Measurements from ENCODE around the gene SV2C.
"Not testable (repeated sequence)": the region's sequence is repeated elsewhere in the genome, so short reads cannot be mapped to it uniquely, and the experiment has no call there.

Gene SV2C

GRCh38 chr5:76356887-76357286 lies 273.7 kb downstream of the SV2C start:
- DNase-seq: no peak

DNA sequence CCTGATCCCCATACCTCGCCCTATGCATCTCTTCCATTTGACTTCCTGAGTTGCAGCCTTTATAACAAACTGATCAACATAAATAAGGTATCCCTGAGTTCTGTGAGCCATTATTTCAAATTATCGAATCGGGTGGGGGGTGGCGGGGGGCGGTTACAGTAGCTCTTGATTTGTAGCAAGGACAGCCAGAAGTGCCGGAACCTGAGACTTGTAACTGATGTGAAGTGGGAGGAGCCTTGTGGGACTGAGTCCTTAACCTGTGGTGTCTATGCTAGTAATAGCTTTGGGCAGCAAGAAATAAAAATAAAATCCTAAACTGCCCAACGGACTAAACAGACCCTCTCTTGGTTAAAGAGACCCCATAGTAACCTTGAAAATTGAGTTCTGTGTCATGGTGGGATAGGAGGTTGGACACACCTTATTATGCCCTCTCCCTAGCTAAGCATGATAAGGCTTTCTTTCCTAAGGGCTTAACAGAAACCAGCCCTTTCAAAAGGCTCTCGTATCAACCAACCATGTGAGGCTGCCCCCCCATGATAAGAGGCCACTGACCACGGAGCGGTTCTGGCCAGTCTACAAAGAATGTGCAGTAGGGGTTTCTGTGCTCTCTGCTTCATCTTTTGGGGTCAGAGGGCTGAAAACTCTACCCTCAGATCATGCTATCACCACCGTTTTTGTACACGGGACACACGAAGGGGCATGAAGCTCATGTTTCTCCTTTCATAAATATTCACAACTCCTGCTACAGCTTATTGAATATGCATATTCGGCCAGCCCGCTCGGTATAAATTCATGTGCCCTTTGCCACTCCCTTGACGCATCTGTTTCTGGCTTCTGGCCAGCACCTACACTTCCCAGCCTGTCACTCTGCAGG lies 280.4 kb downstream of the SV2C start:
- DNase-seq: no peak

DNA sequence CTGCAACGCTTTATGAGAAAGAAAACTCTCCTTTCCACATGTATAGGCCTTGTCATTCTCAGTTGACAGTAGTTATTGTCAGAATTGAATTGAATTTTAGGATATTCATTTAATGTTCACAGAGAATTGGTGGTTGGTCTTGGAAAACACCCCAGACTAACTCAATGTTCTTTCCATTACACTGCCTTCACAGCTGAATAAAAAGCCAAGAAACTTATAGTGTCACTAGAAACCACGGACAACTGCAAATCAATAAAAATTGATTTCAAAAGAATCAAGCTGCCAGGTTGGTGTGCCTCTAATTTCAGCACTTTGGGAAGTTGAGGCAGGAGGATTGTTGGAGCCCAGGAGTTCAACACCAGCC lies 281.0 kb downstream of the SV2C start:
- DNase-seq: no peak

- DNase-seq: no peak
Observed at GRCh38 chr5:76365561-76365960, 282.4 kb downstream of the SV2C start.

- no peak for DNase-seq
Observed at GRCh38 chr5:76366596-76366995, 283.4 kb downstream of the SV2C start.

- no peak for DNase-seq
Observed at GRCh38 chr5:76367623-76368371, 284.6 kb downstream of the SV2C start.

DNA sequence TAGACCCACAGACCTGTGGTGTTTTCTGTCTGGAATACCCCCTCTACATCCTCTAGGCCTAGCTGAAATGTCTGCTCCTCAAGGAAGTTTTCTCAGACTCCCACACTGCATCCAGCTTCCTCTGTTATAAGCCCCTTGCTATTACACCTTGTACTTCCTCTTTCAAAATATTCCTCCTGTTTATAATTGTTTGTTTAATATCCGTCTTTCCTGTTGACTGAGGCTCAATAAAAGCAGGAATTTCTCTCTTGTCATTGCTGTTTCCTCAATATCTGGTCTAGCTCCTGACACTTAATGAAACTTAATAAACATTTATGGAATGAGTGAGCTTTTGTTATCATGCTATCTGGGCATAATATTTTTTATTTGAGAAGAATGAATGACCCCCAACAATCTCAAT lies 285.8 kb downstream of the SV2C start:
- no peak for DNase-seq

- not testable (repeated sequence) for DNase-seq
Observed at GRCh38 chr5:76369668-76370067, 286.5 kb downstream of the SV2C start.

GRCh38 chr5:76371960-76372322 lies 288.8 kb downstream of the SV2C start:
- no peak for DNase-seq

GRCh38 chr5:76372323-76373054 lies 289.3 kb downstream of the SV2C start:
- no peak for DNase-seq

GRCh38 chr5:76376148-76376865 lies 293.1 kb downstream of the SV2C start:
- DNase-seq: no peak

- no peak for DNase-seq
Observed at GRCh38 chr5:76376866-76377230, 293.7 kb downstream of the SV2C start.

- DNase-seq: no peak
Observed at GRCh38 chr5:76378355-76378754, 295.2 kb downstream of the SV2C start.

DNA sequence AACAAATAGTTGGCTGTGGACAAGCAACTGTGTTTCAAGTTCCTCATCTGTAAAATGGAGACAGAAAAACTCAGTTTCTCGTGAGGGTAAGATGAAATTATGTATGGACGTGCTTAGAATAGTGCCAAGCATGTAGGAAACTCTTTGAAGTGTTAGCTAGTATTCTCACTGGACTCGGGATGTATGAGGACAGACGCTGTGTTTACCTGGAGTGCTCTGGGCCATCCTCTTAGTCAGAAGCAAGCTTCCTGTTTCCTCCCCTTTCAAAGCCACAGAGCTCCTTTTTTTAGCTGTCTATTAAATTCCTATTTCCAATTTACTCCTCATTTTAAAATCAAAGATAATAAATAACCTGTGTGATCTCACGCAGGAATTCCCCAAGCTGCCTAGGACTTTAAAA lies 296.1 kb downstream of the SV2C start:
- DNase-seq: no peak

- no peak for DNase-seq
Observed at GRCh38 chr5:76379855-76380254, 296.7 kb downstream of the SV2C start.

- DNase-seq: no peak
Observed at GRCh38 chr5:76380346-76381066, 297.3 kb downstream of the SV2C start.

GRCh38 chr5:76383126-76383832 lies 300.1 kb downstream of the SV2C start:
- no peak for DNase-seq

DNA sequence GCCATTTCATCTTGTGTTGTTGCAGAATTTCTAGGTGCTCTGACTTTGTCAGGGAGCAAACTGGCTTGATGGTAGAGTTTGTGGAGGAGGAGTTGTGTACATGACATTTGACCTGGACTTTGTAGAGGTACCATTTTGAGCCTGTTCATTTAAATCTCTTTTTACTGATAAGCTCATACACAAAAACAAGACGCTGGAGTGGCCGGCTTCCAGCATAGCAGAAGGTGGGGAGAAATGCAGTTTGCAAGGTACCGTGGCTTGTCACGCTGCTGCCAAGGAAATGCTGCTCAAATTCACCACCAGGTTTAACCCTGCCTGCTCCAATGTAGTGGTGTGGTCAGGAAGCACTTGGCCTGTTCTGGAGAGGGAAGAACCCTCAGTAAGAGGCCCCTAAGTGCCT lies 301.0 kb downstream of the SV2C start:
- DNase-seq: no peak

- no peak for DNase-seq
Observed at GRCh38 chr5:76384705-76385104, 301.5 kb downstream of the SV2C start.

- DNase-seq: no peak
Observed at GRCh38 chr5:76385540-76385939, 302.4 kb downstream of the SV2C start.

DNA sequence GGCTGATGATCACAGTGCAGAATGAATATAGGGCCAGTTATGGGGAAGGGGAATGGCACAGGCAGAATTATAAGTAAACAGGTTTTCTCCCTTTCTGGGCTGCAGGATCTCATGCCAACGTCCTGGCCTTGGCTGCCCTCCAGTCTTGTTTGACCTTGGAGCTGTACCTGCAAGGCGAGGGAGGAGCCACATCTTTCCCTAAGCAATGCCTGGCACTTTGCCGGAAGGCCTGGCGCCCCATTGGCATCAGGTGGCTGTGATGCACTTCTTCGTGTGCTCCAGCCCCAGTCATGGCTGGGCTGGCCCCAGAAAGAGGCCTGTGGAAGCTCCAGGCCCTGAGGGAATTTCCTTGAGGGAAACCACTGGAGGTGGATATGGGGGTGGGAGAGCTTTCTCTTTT lies 303.2 kb downstream of the SV2C start:
- DNase-seq: no peak

- no peak for DNase-seq
Observed at GRCh38 chr5:76388236-76388635, 305.1 kb downstream of the SV2C start.

Measured in DMS153 (cell line).